ENCODE results near the gene LCN9. TPM values are rescaled to one million over a fixed set of nuclear protein-coding genes. Genes with fewer than 3 reads are reported as not detected.

LCN9 gene
- total and polyA plus RNA-seq, 9 of the 15 experiments (the other 6 are each of a cell fraction or from before 2014, with no cell fraction given): not detected

DNA sequence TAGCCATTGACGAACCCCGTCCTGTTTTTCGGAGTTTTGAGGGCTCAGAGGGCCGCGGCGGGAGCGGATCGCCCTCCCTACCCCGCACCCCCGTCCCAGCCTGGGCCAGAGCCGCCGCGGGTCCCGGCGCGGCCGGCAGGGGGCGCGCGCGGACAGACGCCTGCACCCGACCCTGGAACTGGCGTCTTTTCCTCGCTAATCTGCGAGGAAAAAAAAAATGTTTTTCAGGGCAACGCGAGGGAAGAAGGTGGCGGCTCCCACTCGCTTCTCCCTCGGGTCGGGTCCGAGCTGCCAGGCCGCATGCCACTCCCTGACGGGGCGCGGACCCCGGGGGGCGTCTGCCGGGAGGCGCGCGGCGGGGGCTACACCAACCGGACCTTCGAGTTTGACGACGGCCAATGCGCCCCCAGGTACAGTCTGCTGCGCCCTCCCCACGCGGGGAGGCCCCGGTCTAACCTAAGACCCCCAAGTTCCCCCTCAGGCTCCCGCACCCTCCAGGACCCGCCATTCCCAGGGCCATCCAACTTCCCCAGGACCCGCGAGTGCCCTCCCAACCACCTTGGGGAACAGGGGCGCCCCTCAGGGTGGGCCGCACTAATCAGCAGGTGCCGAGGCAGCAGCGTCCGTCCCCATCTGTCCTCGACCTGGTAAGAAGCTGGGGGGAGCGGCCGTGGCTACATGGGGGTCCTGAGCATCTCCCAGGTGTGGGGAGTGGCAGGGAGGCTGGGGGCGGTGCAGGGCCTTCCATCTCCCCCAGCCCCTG is 39.0 kb downstream of the LCN9 start, which contains the start of gene KCNT1 (continued):
- TF ChIP-seq, protein P1, sequence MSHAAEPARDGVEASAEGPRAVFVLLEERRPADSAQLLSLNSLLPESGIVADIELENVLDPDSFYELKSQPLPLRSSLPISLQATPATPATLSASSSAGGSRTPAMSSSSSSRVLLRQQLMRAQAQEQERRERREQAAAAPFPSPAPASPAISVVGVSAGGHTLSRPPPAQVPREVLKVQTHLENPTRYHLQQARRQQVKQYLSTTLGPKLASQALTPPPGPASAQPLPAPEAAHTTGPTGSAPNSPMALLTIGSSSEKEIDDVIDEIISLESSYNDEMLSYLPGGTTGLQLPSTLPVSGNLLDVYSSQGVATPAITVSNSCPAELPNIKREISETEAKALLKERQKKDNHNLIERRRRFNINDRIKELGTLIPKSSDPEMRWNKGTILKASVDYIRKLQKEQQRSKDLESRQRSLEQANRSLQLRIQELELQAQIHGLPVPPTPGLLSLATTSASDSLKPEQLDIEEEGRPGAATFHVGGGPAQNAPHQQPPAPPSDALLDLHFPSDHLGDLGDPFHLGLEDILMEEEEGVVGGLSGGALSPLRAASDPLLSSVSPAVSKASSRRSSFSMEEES (CRISPR knock-in tag; IDR thresholded peaks at IDR 0.05): no peak
- TF ChIP-seq, protein P2, sequence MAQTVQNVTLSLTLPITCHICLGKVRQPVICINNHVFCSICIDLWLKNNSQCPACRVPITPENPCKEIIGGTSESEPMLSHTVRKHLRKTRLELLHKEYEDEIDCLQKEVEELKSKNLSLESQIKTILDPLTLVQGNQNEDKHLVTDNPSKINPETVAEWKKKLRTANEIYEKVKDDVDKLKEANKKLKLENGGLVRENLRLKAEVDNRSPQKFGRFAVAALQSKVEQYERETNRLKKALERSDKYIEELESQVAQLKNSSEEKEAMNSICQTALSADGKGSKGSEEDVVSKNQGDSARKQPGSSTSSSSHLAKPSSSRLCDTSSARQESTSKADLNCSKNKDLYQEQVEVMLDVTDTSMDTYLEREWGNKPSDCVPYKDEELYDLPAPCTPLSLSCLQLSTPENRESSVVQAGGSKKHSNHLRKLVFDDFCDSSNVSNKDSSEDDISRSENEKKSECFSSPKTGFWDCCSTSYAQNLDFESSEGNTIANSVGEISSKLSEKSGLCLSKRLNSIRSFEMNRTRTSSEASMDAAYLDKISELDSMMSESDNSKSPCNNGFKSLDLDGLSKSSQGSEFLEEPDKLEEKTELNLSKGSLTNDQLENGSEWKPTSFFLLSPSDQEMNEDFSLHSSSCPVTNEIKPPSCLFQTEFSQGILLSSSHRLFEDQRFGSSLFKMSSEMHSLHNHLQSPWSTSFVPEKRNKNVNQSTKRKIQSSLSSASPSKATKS (CRISPR knock-in tag; IDR thresholded peaks at IDR 0.05): no peak
- no peak for TF ChIP-seq NUFIP1 (IDR thresholded peaks at IDR 0.05; ENCODE audit: partially characterized antibody)
- TF ChIP-seq SPI1 (IDR thresholded peaks at IDR 0.05; ENCODE audit: borderline replicate concordance, low read depth, low read length): no peak
- no peak for TF ChIP-seq HMG20A (CRISPR knock-in tag; conservative IDR thresholded peaks at IDR 0.05)
- no peak for TF ChIP-seq GTF2A2 (tag; IDR thresholded peaks at IDR 0.05)
- no peak for TF ChIP-seq NFYB (IDR thresholded peaks at IDR 0.05; ENCODE audit: extremely low read depth, insufficient read length)
- TF ChIP-seq FOXA3 (CRISPR knock-in tag; conservative IDR thresholded peaks at IDR 0.05 in 1 of 2, IDR thresholded peaks at IDR 0.05 in 1 of 2): no peak
- TF ChIP-seq, protein P3, sequence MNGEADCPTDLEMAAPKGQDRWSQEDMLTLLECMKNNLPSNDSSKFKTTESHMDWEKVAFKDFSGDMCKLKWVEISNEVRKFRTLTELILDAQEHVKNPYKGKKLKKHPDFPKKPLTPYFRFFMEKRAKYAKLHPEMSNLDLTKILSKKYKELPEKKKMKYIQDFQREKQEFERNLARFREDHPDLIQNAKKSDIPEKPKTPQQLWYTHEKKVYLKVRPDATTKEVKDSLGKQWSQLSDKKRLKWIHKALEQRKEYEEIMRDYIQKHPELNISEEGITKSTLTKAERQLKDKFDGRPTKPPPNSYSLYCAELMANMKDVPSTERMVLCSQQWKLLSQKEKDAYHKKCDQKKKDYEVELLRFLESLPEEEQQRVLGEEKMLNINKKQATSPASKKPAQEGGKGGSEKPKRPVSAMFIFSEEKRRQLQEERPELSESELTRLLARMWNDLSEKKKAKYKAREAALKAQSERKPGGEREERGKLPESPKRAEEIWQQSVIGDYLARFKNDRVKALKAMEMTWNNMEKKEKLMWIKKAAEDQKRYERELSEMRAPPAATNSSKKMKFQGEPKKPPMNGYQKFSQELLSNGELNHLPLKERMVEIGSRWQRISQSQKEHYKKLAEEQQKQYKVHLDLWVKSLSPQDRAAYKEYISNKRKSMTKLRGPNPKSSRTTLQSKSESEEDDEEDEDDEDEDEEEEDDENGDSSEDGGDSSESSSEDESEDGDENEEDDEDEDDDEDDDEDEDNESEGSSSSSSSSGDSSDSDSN (IDR thresholded peaks at IDR 0.05; ENCODE audit: borderline replicate concordance in 1 of 2, low read depth in 2 of 2, low read length in 2 of 2): no peak
- no peak for TF ChIP-seq RBBP5 (IDR thresholded peaks at IDR 0.05; ENCODE audit: borderline replicate concordance, insufficient read depth, low read length, poor library complexity, severe bottlenecking)
- TF ChIP-seq, protein P4, sequence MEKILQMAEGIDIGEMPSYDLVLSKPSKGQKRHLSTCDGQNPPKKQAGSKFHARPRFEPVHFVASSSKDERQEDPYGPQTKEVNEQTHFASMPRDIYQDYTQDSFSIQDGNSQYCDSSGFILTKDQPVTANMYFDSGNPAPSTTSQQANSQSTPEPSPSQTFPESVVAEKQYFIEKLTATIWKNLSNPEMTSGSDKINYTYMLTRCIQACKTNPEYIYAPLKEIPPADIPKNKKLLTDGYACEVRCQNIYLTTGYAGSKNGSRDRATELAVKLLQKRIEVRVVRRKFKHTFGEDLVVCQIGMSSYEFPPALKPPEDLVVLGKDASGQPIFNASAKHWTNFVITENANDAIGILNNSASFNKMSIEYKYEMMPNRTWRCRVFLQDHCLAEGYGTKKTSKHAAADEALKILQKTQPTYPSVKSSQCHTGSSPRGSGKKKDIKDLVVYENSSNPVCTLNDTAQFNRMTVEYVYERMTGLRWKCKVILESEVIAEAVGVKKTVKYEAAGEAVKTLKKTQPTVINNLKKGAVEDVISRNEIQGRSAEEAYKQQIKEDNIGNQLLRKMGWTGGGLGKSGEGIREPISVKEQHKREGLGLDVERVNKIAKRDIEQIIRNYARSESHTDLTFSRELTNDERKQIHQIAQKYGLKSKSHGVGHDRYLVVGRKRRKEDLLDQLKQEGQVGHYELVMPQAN (IDR thresholded peaks at IDR 0.05; ENCODE audit: borderline replicate concordance): no peak
- TF ChIP-seq ZNF696 (CRISPR knock-in tag; conservative IDR thresholded peaks at IDR 0.05): no peak

All from K562 (cell line).